ENCODE data around the gene TTLL4. TPM values are rescaled to one million over a fixed set of nuclear protein-coding genes. Genes with fewer than 3 reads are reported as not detected.

The TTLL4 gene
- total RNA-seq, 5 donors from 2014 or later (not counting 1 experiment from before 2014, with no cell fraction given) = 16.9 to 29.6 (median 24.4) TPM

GRCh38 chr2:218710334-218710686 is 325 bp upstream of the TTLL4 start:
- ChIA-PET CTCF (interaction anchor here (0.6 to 1.9 kb wide), 14 partner anchors 12 to 678 kb away, joined by 3 to 11 read pairs (median 4); partner anchors contain the start of genes AAMP (in 1 of the 2), BCS1L (in 1 of the 2), DNPEP (in 1 of the 2) and PNKD (in 1 of the 2)), POLR2A (interaction anchor here (0.6 to 0.7 kb wide), 3 partner anchors 51 to 166 kb away, joined by 3 to 6 read pairs (median 5); partner anchors contain the start of genes BCS1L (in 1 of the 2) and ZNF142 (in 1 of the 2))
- 87% methylated on average over 5 of the region's 14 CpGs for WGBS (ENCODE audit: insufficient coverage)
- Histone ChIP-seq H3K4me1 (ENCODE audit: control insufficient read depth in 1 of 2, extremely low read depth in 1 of 2, insufficient read depth in 2 of 2, low read length in 2 of 2) (peaks cover 6 to 21% of the 10 kb centered on the region in 2 experiments), H3K27ac (ENCODE audit: low read length) (no peak overlapping the region), H3K4me3 (ENCODE audit: control insufficient read depth in 1 of 2, extremely low read depth in 1 of 2, low read length in 1 of 2) (peak overlapping the region; percentile 30 to 64), H3K27me3 (replicated peaks in 1 of 2; ENCODE audit: control insufficient read depth in 2 of 2, extremely low read depth in 1 of 2, insufficient read depth in 2 of 2, low read length in 1 of 2) (peaks cover 0 to 9% of the 10 kb centered on the region in 2 experiments), H3K9me3 (no peaks in the 10 kb centered on the region), H3K36me3 (ENCODE audit: control insufficient read depth in 2 of 2, extremely low read depth in 1 of 2, insufficient read depth in 1 of 2, low read length in 1 of 2) (no peaks in the 10 kb centered on the region)
- no peaks in the 10 kb centered on the region for H3K9me3 Mint-ChIP-seq
- H3K36me3 Mint-ChIP-seq = no peaks in the 10 kb centered on the region
- peaks cover 19 to 22% (median 21%) of the 10 kb centered on the region in 3 donors for H3K4me1 Mint-ChIP-seq
- H3K27me3 Mint-ChIP-seq = peaks cover 6 to 10% of the 10 kb centered on the region in 2 donors
- peak overlapping the region; percentile 92 to 98 (median 95) for H3K4me3 Mint-ChIP-seq
- H3K27ac Mint-ChIP-seq = peak overlapping the region; percentile 23 to 86
- DNase-seq (no peak), ATAC-seq (replicated peaks in 1 of 4) (no peak)

- peak overlapping the region; percentile 81 to 98 for H3K4me3 ChIP-seq (ENCODE audit: control insufficient read depth in 1 of 2, extremely low read depth in 1 of 2, low read length in 1 of 2)
- ChIA-PET POLR2A (interaction anchor here in 1 of 2 donors (0.6 to 0.7 kb wide), 2 partner anchors 63 to 412 kb away, joined by 3 to 4 read pairs; no protein-coding TSS in a partner anchor), CTCF (interaction anchor here (1.0 kb wide), 2 partner anchors 136 to 314 kb away, joined by 3 to 6 read pairs; no protein-coding TSS in a partner anchor)
- H3K27me3 ChIP-seq (replicated peaks in 1 of 2; ENCODE audit: control insufficient read depth in 2 of 2, extremely low read depth in 1 of 2, insufficient read depth in 2 of 2, low read length in 1 of 2) = peaks cover 0 to 2% of the 10 kb centered on the region in 2 experiments
- Mint-ChIP-seq H3K27ac (peak overlapping the region; percentile 86 to 87), H3K36me3 (peaks cover 4% of the 10 kb centered on the region), H3K9me3 (no peaks in the 10 kb centered on the region), H3K4me3 (peak overlapping the region; percentile 92 to 98 (median 95)), H3K27me3 (peaks cover 0 to 2% of the 10 kb centered on the region in 2 donors), H3K4me1 (peaks cover 19 to 22% (median 21%) of the 10 kb centered on the region in 3 donors)
- no peaks in the 10 kb centered on the region for H3K36me3 ChIP-seq (ENCODE audit: control insufficient read depth in 2 of 2, extremely low read depth in 1 of 2, insufficient read depth in 1 of 2, low read length in 1 of 2)
- 50% methylated on average over 2 of the region's 5 CpGs for whole genome bisulfite sequencing (ENCODE audit: insufficient coverage)
- ATAC-seq (replicated peaks in 1 of 4) = no peak
- no peaks in the 10 kb centered on the region for H3K9me3 ChIP-seq
- DNase-seq = peak in 1 of 35 experiments; percentile 14
- H3K4me1 ChIP-seq (ENCODE audit: control insufficient read depth in 1 of 2, extremely low read depth in 1 of 2, insufficient read depth in 2 of 2, low read length in 2 of 2) = peaks cover 6 to 21% of the 10 kb centered on the region in 2 experiments
- H3K27ac ChIP-seq (ENCODE audit: low read length) = peak overlapping the region; percentile 78
Observed at GRCh38 chr2:218711550-218711929, 905 bp downstream of the TTLL4 start.

GRCh38 chr2:218713922-218714321 is 3.3 kb downstream of the TTLL4 start:
- ChIA-PET CTCF (no interaction called here), POLR2A (no interaction called here)
- Histone ChIP-seq H3K27me3 (replicated peaks in 1 of 2; ENCODE audit: control insufficient read depth in 2 of 2, extremely low read depth in 1 of 2, insufficient read depth in 2 of 2, low read length in 1 of 2) (no peaks in the 10 kb centered on the region), H3K4me3 (ENCODE audit: control insufficient read depth in 1 of 2, extremely low read depth in 1 of 2, low read length in 1 of 2) (no peak overlapping the region), H3K9me3 (no peaks in the 10 kb centered on the region), H3K4me1 (ENCODE audit: control insufficient read depth in 1 of 2, extremely low read depth in 1 of 2, insufficient read depth in 2 of 2, low read length in 2 of 2) (peaks cover 6 to 21% of the 10 kb centered on the region in 2 experiments), H3K36me3 (ENCODE audit: control insufficient read depth in 2 of 2, extremely low read depth in 1 of 2, insufficient read depth in 1 of 2, low read length in 1 of 2) (peaks cover 0 to 5% of the 10 kb centered on the region in 2 donors), H3K27ac (ENCODE audit: low read length) (no peak overlapping the region)
- H3K27ac Mint-ChIP-seq = no peak overlapping the region
- DNase-seq (no peak), ATAC-seq (replicated peaks in 1 of 4) (no peak)
- H3K27me3 Mint-ChIP-seq = no peaks in the 10 kb centered on the region
- no peaks in the 10 kb centered on the region for H3K9me3 Mint-ChIP-seq
- WGBS (ENCODE audit: insufficient coverage) = 96% methylated on average over 2 of the region's 2 CpGs
- no peak overlapping the region for H3K4me3 Mint-ChIP-seq
- peaks cover 8% of the 10 kb centered on the region for H3K36me3 Mint-ChIP-seq
- peaks cover 21 to 22% (median 22%) of the 10 kb centered on the region in 3 donors for H3K4me1 Mint-ChIP-seq

- no peaks in the 10 kb centered on the region for H3K9me3 ChIP-seq
- peaks cover 4 to 10% of the 10 kb centered on the region in 2 experiments for H3K4me1 ChIP-seq (ENCODE audit: control insufficient read depth in 1 of 2, extremely low read depth in 1 of 2, insufficient read depth in 2 of 2, low read length in 2 of 2)
- no peak overlapping the region for H3K27ac Mint-ChIP-seq
- DNase-seq = no peak
- no peak for ATAC-seq (replicated peaks in 1 of 4)
- no peaks in the 10 kb centered on the region for H3K27me3 ChIP-seq (replicated peaks in 1 of 2; ENCODE audit: control insufficient read depth in 2 of 2, extremely low read depth in 1 of 2, insufficient read depth in 2 of 2, low read length in 1 of 2)
- H3K4me1 Mint-ChIP-seq = peaks cover 20 to 28% (median 21%) of the 10 kb centered on the region in 3 donors
- no peak overlapping the region for H3K4me3 Mint-ChIP-seq
- H3K36me3 ChIP-seq (ENCODE audit: control insufficient read depth in 2 of 2, extremely low read depth in 1 of 2, insufficient read depth in 1 of 2, low read length in 1 of 2) = peaks cover 0 to 8% of the 10 kb centered on the region in 2 donors
- H3K27ac ChIP-seq (ENCODE audit: low read length) = no peak overlapping the region
- H3K4me3 ChIP-seq (ENCODE audit: control insufficient read depth in 1 of 2, extremely low read depth in 1 of 2, low read length in 1 of 2) = no peak overlapping the region
- no peaks in the 10 kb centered on the region for H3K27me3 Mint-ChIP-seq
- ChIA-PET POLR2A (no interaction called here), CTCF (interaction anchor here in 1 of 2 donors (0.6 kb wide), 1 partner anchor 340 kb away, joined by 8 read pairs; no protein-coding TSS in a partner anchor)
- H3K36me3 Mint-ChIP-seq = peaks cover 18% of the 10 kb centered on the region
- whole genome bisulfite sequencing (ENCODE audit: insufficient coverage) = 100% methylated on average over 3 of the region's 4 CpGs
- no peaks in the 10 kb centered on the region for H3K9me3 Mint-ChIP-seq
Observed at GRCh38 chr2:218716070-218716469, 5.4 kb downstream of the TTLL4 start.

GRCh38 chr2:218717262-218717661 is 6.6 kb downstream of the TTLL4 start:
- no peak for ATAC-seq (replicated peaks in 1 of 4)
- H3K27ac ChIP-seq (ENCODE audit: low read length) = no peak overlapping the region
- H3K36me3 ChIP-seq (ENCODE audit: control insufficient read depth in 2 of 2, extremely low read depth in 1 of 2, insufficient read depth in 1 of 2, low read length in 1 of 2) = peaks cover 0 to 8% of the 10 kb centered on the region in 2 donors
- H3K27me3 ChIP-seq (replicated peaks in 1 of 2; ENCODE audit: control insufficient read depth in 2 of 2, extremely low read depth in 1 of 2, insufficient read depth in 2 of 2, low read length in 1 of 2) = no peaks in the 10 kb centered on the region
- Mint-ChIP-seq H3K9me3 (no peaks in the 10 kb centered on the region), H3K27ac (no peak overlapping the region), H3K27me3 (no peaks in the 10 kb centered on the region), H3K4me3 (no peak overlapping the region), H3K4me1 (peaks cover 10 to 22% (median 13%) of the 10 kb centered on the region in 3 donors), H3K36me3 (peaks cover 18% of the 10 kb centered on the region)
- H3K4me1 ChIP-seq (ENCODE audit: control insufficient read depth in 1 of 2, extremely low read depth in 1 of 2, insufficient read depth in 2 of 2, low read length in 2 of 2) = no peaks in the 10 kb centered on the region
- no peak overlapping the region for H3K4me3 ChIP-seq (ENCODE audit: control insufficient read depth in 1 of 2, extremely low read depth in 1 of 2, low read length in 1 of 2)
- DNase-seq = no peak
- POLR2A ChIA-PET = interaction anchor here in 1 of 2 donors (0.6 kb wide), 1 partner anchor 15 kb away, joined by 5 read pairs; no protein-coding TSS in a partner anchor
- CTCF ChIA-PET = interaction anchor here in 1 of 2 donors (0.6 kb wide), 1 partner anchor 37 kb away, joined by 3 read pairs; no protein-coding TSS in a partner anchor
- no CpG with 5 or more reads among the region's 3 CpGs for WGBS (ENCODE audit: insufficient coverage)
- H3K9me3 ChIP-seq = no peaks in the 10 kb centered on the region

GRCh38 chr2:218718058-218718457 is 7.4 kb downstream of the TTLL4 start:
- ATAC-seq (replicated peaks in 1 of 4) (no peak), DNase-seq (no peak)
- no peaks in the 10 kb centered on the region for H3K27me3 ChIP-seq (replicated peaks in 1 of 2; ENCODE audit: control insufficient read depth in 2 of 2, extremely low read depth in 1 of 2, insufficient read depth in 2 of 2, low read length in 1 of 2)
- no peak overlapping the region for H3K27ac Mint-ChIP-seq
- no peaks in the 10 kb centered on the region for H3K4me1 ChIP-seq (ENCODE audit: control insufficient read depth in 1 of 2, extremely low read depth in 1 of 2, insufficient read depth in 2 of 2, low read length in 2 of 2)
- WGBS (ENCODE audit: insufficient coverage) = 94% methylated on average over 3 of the region's 7 CpGs
- no peaks in the 10 kb centered on the region for H3K9me3 ChIP-seq
- POLR2A ChIA-PET = no interaction called here
- peaks cover 18% of the 10 kb centered on the region for H3K36me3 Mint-ChIP-seq
- no peak overlapping the region for H3K4me3 Mint-ChIP-seq
- peaks cover 18 to 30% (median 20%) of the 10 kb centered on the region in 3 donors for H3K4me1 Mint-ChIP-seq
- no peak overlapping the region for H3K4me3 ChIP-seq (ENCODE audit: control insufficient read depth in 1 of 2, extremely low read depth in 1 of 2, low read length in 1 of 2)
- H3K9me3 Mint-ChIP-seq = no peaks in the 10 kb centered on the region
- no peak overlapping the region for H3K27ac ChIP-seq (ENCODE audit: low read length)
- no peaks in the 10 kb centered on the region for H3K27me3 Mint-ChIP-seq
- CTCF ChIA-PET = no interaction called here
- peaks cover 0 to 8% of the 10 kb centered on the region in 2 donors for H3K36me3 ChIP-seq (ENCODE audit: control insufficient read depth in 2 of 2, extremely low read depth in 1 of 2, insufficient read depth in 1 of 2, low read length in 1 of 2)
